ENCODE data around the gene SP100. TPM values are rescaled to one million over a fixed set of nuclear protein-coding genes. Genes with fewer than 3 reads are reported as not detected.

SP100 gene
- polyA plus RNA-seq, 3 donors, result 19.0 to 24.0 (median 22.5) TPM

Other genes starting within 250 kb of the SP100 start
- 10 to 100 TPM; 15.5 to 22.8 (median 17.8) TPM for gene SP110, start 196.2 kb upstream of the SP100 start, polyA plus RNA-seq (ENCODE audit: insufficient read length in 3 of 3)
- 1 to 10 TPM in 2 of 3 donors, under 1 TPM in 1; 0.54 to 1.8 (median 1.5) TPM for gene SP140, start 190.5 kb upstream of the SP100 start, polyA plus RNA-seq (ENCODE audit: insufficient read length in 3 of 3)
- gene SP140L, start 89.0 kb upstream of the SP100 start, polyA plus RNA-seq (ENCODE audit: insufficient read length in 3 of 3), result 10 to 100 TPM in 2 of 3 donors, 1 to 10 TPM in 1; 7.6 to 10.4 (median 10.2) TPM